GM18505 (cell line): Measurements from ENCODE around the gene CYP26B1.

Experiments
- ATAC-seq: cut with Tn5 transposase; IDR thresholded peaks from one replicate; pipeline ENCODE4 v1.9.1; 2021; ENCODE audit not compliant: unreplicated experiment
- POLR2A ChIP-seq: IDR thresholded peaks from 4 replicates; pipeline ENCODE4 v1.6.1; 2011; ENCODE audit warnings: borderline replicate concordance; ENCODE audit not compliant: insufficient read depth, insufficient read length; ENCODE audit errors: extremely low read depth

The CYP26B1 gene

GRCh38 chr2:72148837-72149555 lies 1.3 kb upstream of the CYP26B1 start:
- ATAC-seq: no peak
- TF ChIP-seq POLR2A: no peak

GRCh38 chr2:72148003-72148836 lies 558 bp upstream of the CYP26B1 start:
- no peak for ATAC-seq
- TF ChIP-seq POLR2A: no peak

GRCh38 chr2:72146347-72147302 lies 1.0 kb downstream of the CYP26B1 start:
- no peak for TF ChIP-seq POLR2A
- no peak for ATAC-seq

GRCh38 chr2:72145658-72146329 lies 1.9 kb downstream of the CYP26B1 start:
- no peak for ATAC-seq

GRCh38 chr2:72145289-72145657 lies 2.4 kb downstream of the CYP26B1 start:
- ATAC-seq: no peak
- TF ChIP-seq POLR2A: no peak

More at GRCh38 chr2:72145658-72146329, 1.9 kb downstream of the CYP26B1 start:
- TF ChIP-seq POLR2A: no peak

- TF ChIP-seq POLR2A: no peak
- ATAC-seq: no peak
Observed at GRCh38 chr2:72144632-72145288, 2.9 kb downstream of the CYP26B1 start.

- TF ChIP-seq POLR2A: no peak
- no peak for ATAC-seq
Observed at GRCh38 chr2:72144274-72144631, 3.4 kb downstream of the CYP26B1 start.

- no peak for ATAC-seq
- no peak for TF ChIP-seq POLR2A
Observed at GRCh38 chr2:72143441-72144273, 4.0 kb downstream of the CYP26B1 start.

GRCh38 chr2:72142570-72143440 lies 4.9 kb downstream of the CYP26B1 start:
- ATAC-seq: no peak

GRCh38 chr2:72141881-72142451 lies 5.7 kb downstream of the CYP26B1 start:
- no peak for ATAC-seq
- no peak for TF ChIP-seq POLR2A

More at GRCh38 chr2:72142570-72143440, 4.9 kb downstream of the CYP26B1 start:
- no peak for TF ChIP-seq POLR2A
